Activated naive CD8-positive, alpha-beta T cell treated with anti-CD3 and anti-CD28 coated beads, Interleukin-2, amount 50 U/mL, for 16 hours (primary cell): ENCODE measurements around the gene GPR161.
"Not testable (repeated sequence)": the region's sequence is repeated elsewhere in the genome, so short reads cannot be mapped to it uniquely, and the experiment has no call there.

Source experiments
- DNase-seq: peaks from one replicate; pipeline ENCODE4 v3.0.0-alpha.2; 2020; ENCODE audit warnings: low read depth, low spot score

GPR161 gene

GRCh38 chr1:168136709-168137514 lies at the start of gene GPR161:
TSS of gene GPR161 (minus strand) at chr1:168136930. CDS start at chr1:168104850, 32,080 bp downstream.
- no peak for DNase-seq

- not testable (repeated sequence) for DNase-seq
Measured at GRCh38 chr1:168181063-168181720, 44.5 kb upstream of the GPR161 start.

- DNase-seq: no peak
Measured at GRCh38 chr1:168180148-168180524, 43.4 kb upstream of the GPR161 start.

GRCh38 chr1:168179438-168180147 lies 42.9 kb upstream of the GPR161 start:
- DNase-seq: no peak

GRCh38 chr1:168178638-168179437 lies 42.1 kb upstream of the GPR161 start, which contains the start of gene TIPRL:
TSS of gene TIPRL (plus strand) at chr1:168178962. CDS start at chr1:168179078, 116 bp downstream.
- DNase-seq: peak; percentile 91

- DNase-seq: no peak
Measured at GRCh38 chr1:168178227-168178637, 41.5 kb upstream of the GPR161 start.

GRCh38 chr1:168172250-168172915 lies 35.7 kb upstream of the GPR161 start:
- no peak for DNase-seq

GRCh38 chr1:168170564-168171508 lies 34.1 kb upstream of the GPR161 start:
- no peak for DNase-seq

GRCh38 chr1:168167806-168168205 lies 31.1 kb upstream of the GPR161 start:
- DNase-seq: no peak

- no peak for DNase-seq
Measured at GRCh38 chr1:168164771-168165170, 28.0 kb upstream of the GPR161 start.

GRCh38 chr1:168163670-168164069 lies 26.9 kb upstream of the GPR161 start:
- DNase-seq: no peak

- no peak for DNase-seq
Measured at GRCh38 chr1:168161459-168161858, 24.7 kb upstream of the GPR161 start.

GRCh38 chr1:168159979-168160378 lies 23.2 kb upstream of the GPR161 start:
- no peak for DNase-seq

- DNase-seq: no peak
Measured at GRCh38 chr1:168159251-168159650, 22.5 kb upstream of the GPR161 start.

- DNase-seq: no peak
Measured at GRCh38 chr1:168157638-168158037, 20.9 kb upstream of the GPR161 start.

GRCh38 chr1:168155910-168156309 lies 19.2 kb upstream of the GPR161 start:
- DNase-seq: no peak

- DNase-seq: not testable (repeated sequence)
Measured at GRCh38 chr1:168154707-168155106, 18.0 kb upstream of the GPR161 start.

GRCh38 chr1:168151935-168152334 lies 15.2 kb upstream of the GPR161 start:
- no peak for DNase-seq

- no peak for DNase-seq
Measured at GRCh38 chr1:168150283-168150682, 13.6 kb upstream of the GPR161 start.

- DNase-seq: no peak
Measured at GRCh38 chr1:168148916-168149315, 12.2 kb upstream of the GPR161 start.
